Measurements from ENCODE around the gene STIM2. TPM values are rescaled to one million over a fixed set of nuclear protein-coding genes. Genes with fewer than 3 reads are reported as not detected.
"Not testable (repeated sequence)": the region's sequence is repeated elsewhere in the genome, so short reads cannot be mapped to it uniquely, and the experiment has no call there.

STIM2 gene
- total RNA-seq, 1 donor: 71.5 TPM

DNA sequence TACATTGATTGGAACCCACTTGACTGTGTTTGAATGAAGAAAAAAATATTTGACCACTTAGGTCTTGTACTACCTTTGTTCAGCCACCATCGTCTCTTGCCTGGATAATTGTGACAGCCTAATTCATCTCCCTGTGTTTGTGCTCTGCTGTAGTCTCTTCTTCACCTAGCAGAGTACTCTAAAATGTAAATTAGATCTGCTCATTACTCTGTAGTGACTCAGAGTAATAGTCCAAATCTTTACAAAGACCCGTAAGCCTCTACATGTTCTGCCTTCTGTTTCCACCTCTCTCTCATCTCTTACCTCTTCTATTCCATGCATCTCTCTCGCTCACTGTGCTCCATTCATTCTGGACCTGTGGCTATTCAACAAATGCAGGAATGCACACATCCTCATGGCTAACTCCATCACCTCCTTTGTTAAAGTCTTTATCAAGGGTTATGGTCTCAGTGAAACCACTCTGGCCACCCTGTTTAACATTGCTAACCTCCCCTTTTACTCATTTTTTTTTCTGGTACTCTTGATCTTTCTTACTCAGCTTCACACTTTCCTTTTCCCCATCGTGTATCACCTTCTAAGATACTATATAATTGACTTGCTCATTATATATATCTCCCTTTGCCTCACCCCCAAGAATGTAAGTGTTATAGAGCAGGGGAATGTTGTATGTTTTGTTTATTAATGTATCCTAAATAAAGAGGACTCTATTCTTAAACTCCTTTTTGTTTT lies 98.4 kb downstream of the STIM2 start:
- no peaks in the 10 kb centered on the region for H3K9me3 ChIP-seq (ENCODE audit: low read depth, low read length)
- no peaks in the 10 kb centered on the region for H3K27me3 ChIP-seq (ENCODE audit: insufficient read depth, low read length)
- H3K4me3 ChIP-seq (ENCODE audit: low read length): no peak overlapping the region
- H3K4me1 ChIP-seq (ENCODE audit: insufficient read depth, low read length): peaks cover 4% of the 10 kb centered on the region

- Histone ChIP-seq H3K9me3 (ENCODE audit: low read depth, low read length) (no peaks in the 10 kb centered on the region), H3K4me1 (ENCODE audit: insufficient read depth, low read length) (peaks cover 4% of the 10 kb centered on the region), H3K4me3 (ENCODE audit: low read length) (no peak overlapping the region), H3K27me3 (ENCODE audit: insufficient read depth, low read length) (no peaks in the 10 kb centered on the region)
Measured at GRCh38 chr4:26959654-26960047, 99.0 kb downstream of the STIM2 start.

- H3K4me1 ChIP-seq (ENCODE audit: insufficient read depth, low read length): peaks cover 4% of the 10 kb centered on the region
- no peaks in the 10 kb centered on the region for H3K9me3 ChIP-seq (ENCODE audit: low read depth, low read length)
- no peaks in the 10 kb centered on the region for H3K27me3 ChIP-seq (ENCODE audit: insufficient read depth, low read length)
- no peak overlapping the region for H3K4me3 ChIP-seq (ENCODE audit: low read length)
Measured at GRCh38 chr4:26962720-26963119, 102.1 kb downstream of the STIM2 start.

- Histone ChIP-seq H3K9me3 (ENCODE audit: low read depth, low read length) (no peaks in the 10 kb centered on the region), H3K4me3 (ENCODE audit: low read length) (no peak overlapping the region), H3K4me1 (ENCODE audit: insufficient read depth, low read length) (no peaks in the 10 kb centered on the region), H3K27me3 (ENCODE audit: insufficient read depth, low read length) (no peaks in the 10 kb centered on the region)
Measured at GRCh38 chr4:26964512-26964911, 103.9 kb downstream of the STIM2 start.

GRCh38 chr4:26964994-26965393 lies 104.4 kb downstream of the STIM2 start:
- H3K27me3 ChIP-seq (ENCODE audit: insufficient read depth, low read length): no peaks in the 10 kb centered on the region
- no peak overlapping the region for H3K4me3 ChIP-seq (ENCODE audit: low read length)
- no peaks in the 10 kb centered on the region for H3K9me3 ChIP-seq (ENCODE audit: low read depth, low read length)
- no peaks in the 10 kb centered on the region for H3K4me1 ChIP-seq (ENCODE audit: insufficient read depth, low read length)

GRCh38 chr4:26975464-26976181 lies 115.0 kb downstream of the STIM2 start:
- not testable (repeated sequence) for H3K9me3 ChIP-seq (ENCODE audit: low read depth, low read length); H3K4me1 ChIP-seq (ENCODE audit: insufficient read depth, low read length); H3K4me3 ChIP-seq (ENCODE audit: low read length); H3K27me3 ChIP-seq (ENCODE audit: insufficient read depth, low read length)

GRCh38 chr4:26978387-26979053 lies 117.9 kb downstream of the STIM2 start:
- H3K27me3 ChIP-seq (ENCODE audit: insufficient read depth, low read length): no peaks in the 10 kb centered on the region
- peaks cover 8% of the 10 kb centered on the region for H3K4me1 ChIP-seq (ENCODE audit: insufficient read depth, low read length)
- no peak overlapping the region for H3K4me3 ChIP-seq (ENCODE audit: low read length)
- H3K9me3 ChIP-seq (ENCODE audit: low read depth, low read length): no peaks in the 10 kb centered on the region

DNA sequence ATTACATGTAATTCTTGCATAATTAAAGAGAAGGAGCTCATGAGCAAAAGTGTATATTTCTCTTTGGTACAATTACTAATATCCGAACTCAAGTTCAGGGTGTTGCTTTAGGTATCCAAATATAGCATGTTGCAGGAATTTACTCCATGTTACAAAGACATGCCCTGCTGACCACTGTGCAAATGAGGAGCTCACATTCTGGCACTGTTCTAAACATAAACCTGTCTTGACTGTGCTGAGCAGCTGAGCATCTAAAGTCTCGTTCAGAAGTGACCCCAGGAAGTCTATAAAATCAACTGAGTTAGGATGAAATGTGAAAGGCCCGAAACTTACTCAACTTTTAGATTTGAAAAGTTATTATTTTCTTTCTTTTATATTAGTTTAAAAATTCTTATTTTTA lies 124.3 kb downstream of the STIM2 start:
- no peak overlapping the region for H3K4me3 ChIP-seq (ENCODE audit: low read length)
- H3K27me3 ChIP-seq (ENCODE audit: insufficient read depth, low read length): no peaks in the 10 kb centered on the region
- no peaks in the 10 kb centered on the region for H3K9me3 ChIP-seq (ENCODE audit: low read depth, low read length)
- H3K4me1 ChIP-seq (ENCODE audit: insufficient read depth, low read length): peaks cover 10% of the 10 kb centered on the region

DNA sequence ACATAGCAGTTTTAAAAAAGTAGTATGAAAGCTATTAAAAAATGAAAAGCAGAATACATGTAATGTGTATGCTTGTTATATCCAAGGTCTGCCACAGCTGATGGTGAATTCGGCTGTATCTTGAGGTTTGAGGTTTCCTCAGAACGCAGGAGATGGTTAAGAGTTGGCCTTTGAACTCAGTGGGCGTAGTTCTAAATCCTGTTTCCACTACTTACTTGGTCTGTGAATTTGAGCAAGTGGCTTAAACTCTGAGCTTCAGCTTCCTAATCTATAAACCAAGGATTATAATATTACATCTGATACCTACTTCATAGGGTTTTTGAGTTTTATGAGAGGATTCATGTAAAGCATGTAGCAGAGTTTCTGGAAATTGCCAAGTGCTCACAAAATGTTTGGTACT lies 125.2 kb downstream of the STIM2 start:
- no peak overlapping the region for H3K4me3 ChIP-seq (ENCODE audit: low read length)
- H3K4me1 ChIP-seq (ENCODE audit: insufficient read depth, low read length): peaks cover 10% of the 10 kb centered on the region
- H3K27me3 ChIP-seq (ENCODE audit: insufficient read depth, low read length): no peaks in the 10 kb centered on the region
- no peaks in the 10 kb centered on the region for H3K9me3 ChIP-seq (ENCODE audit: low read depth, low read length)

DNA sequence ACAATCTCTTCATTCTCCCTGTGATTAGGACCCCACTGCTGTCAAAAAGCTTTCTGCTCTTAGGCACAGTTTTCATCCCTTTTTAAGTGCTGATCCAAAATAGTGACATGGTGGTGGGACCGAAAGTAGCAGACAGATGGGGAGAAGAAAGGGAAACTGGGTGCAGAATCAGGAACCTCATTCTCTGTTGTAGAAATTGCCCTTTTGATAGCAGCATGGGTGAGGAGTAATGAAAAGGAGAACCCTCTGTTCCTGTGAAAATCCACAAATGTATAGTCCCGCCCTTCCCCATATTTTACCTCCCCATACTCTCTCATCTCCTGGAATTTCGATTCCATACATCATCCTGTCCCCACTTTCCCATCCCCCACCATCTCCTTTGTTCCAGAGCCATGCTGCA lies 126.5 kb downstream of the STIM2 start:
- Histone ChIP-seq H3K4me3 (ENCODE audit: low read length) (no peak overlapping the region), H3K4me1 (ENCODE audit: insufficient read depth, low read length) (peaks cover 10% of the 10 kb centered on the region)

DNA sequence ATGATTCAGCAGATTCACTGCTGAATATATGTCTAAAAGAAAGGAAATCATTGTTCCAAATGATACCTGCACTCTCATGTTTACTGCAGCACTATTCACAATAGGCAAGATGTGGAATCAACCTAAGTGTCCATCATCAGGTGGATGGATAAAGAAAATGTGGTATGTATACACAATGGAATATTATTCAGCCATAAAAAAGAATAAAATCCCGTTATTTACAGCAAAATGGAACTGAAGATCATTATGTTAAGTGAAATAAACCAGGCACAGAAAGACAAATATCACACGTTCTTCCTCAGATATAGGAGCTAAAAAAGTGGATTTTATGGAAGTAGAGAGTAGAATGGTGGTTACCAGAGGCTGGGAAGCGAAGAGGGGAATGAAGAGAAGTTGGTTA lies 130.4 kb downstream of the STIM2 start:
- H3K4me1 ChIP-seq (ENCODE audit: insufficient read depth, low read length): peaks cover 18% of the 10 kb centered on the region
- no peaks in the 10 kb centered on the region for H3K9me3 ChIP-seq (ENCODE audit: low read depth, low read length)
- H3K27me3 ChIP-seq (ENCODE audit: insufficient read depth, low read length): no peaks in the 10 kb centered on the region
- H3K4me3 ChIP-seq (ENCODE audit: low read length): no peak overlapping the region

More for the DNA sequence above, 126.5 kb downstream of the STIM2 start:
- Histone ChIP-seq H3K27me3 (ENCODE audit: insufficient read depth, low read length) (no peaks in the 10 kb centered on the region), H3K9me3 (ENCODE audit: low read depth, low read length) (no peaks in the 10 kb centered on the region)

GRCh38 chr4:26992657-26993361 lies 132.2 kb downstream of the STIM2 start:
- H3K4me3 ChIP-seq (ENCODE audit: low read length): no peak overlapping the region
- H3K4me1 ChIP-seq (ENCODE audit: insufficient read depth, low read length): peaks cover 10% of the 10 kb centered on the region
- H3K27me3 ChIP-seq (ENCODE audit: insufficient read depth, low read length): no peaks in the 10 kb centered on the region

DNA sequence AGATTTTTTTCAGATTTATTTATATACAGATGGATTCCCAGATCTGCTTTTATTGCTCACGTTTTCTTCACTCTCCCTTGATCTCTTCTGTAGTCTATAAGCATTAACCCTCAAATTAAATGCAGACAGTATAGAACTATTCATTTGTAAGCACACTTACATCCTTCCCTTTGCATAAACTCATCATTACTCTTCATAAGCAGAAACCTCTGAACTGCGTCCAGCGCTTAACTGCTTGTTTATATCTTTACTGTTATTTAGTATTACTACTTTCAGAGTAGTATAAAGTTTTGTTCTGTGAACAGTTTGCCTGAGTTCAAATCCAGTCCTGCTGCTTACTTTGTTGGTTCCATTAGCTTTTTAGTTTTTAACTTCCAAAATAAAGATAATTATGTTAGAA lies 132.9 kb downstream of the STIM2 start:
- no peaks in the 10 kb centered on the region for H3K27me3 ChIP-seq (ENCODE audit: insufficient read depth, low read length)
- H3K4me1 ChIP-seq (ENCODE audit: insufficient read depth, low read length): peaks cover 10% of the 10 kb centered on the region
- H3K9me3 ChIP-seq (ENCODE audit: low read depth, low read length): no peaks in the 10 kb centered on the region
- H3K4me3 ChIP-seq (ENCODE audit: low read length): no peak overlapping the region

More at GRCh38 chr4:26992657-26993361, 132.2 kb downstream of the STIM2 start:
- no peaks in the 10 kb centered on the region for H3K9me3 ChIP-seq (ENCODE audit: low read depth, low read length)

DNA sequence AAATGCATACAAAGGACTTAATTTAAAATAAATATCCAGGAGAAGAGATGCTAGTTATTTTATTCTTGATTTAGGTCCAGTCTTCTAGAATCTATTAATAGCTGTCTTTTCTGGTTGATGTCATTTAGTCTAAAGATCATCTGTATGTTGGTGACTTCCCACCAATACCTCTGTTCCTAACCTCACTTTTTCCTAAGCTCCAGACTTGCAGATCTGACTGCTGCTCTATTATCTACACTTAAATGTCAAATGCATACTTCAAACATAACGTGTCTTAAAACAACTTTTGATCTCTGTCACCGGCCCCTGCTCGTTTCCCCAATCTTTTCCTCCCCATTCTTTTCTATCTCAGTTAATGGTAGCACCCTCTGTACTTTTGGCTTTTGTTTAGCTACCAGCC lies 133.3 kb downstream of the STIM2 start:
- Histone ChIP-seq H3K4me3 (ENCODE audit: low read length) (no peak overlapping the region), H3K27me3 (ENCODE audit: insufficient read depth, low read length) (no peaks in the 10 kb centered on the region), H3K4me1 (ENCODE audit: insufficient read depth, low read length) (peaks cover 10% of the 10 kb centered on the region), H3K9me3 (ENCODE audit: low read depth, low read length) (no peaks in the 10 kb centered on the region)

GRCh38 chr4:26995316-26995715 lies 134.7 kb downstream of the STIM2 start:
- H3K4me1 ChIP-seq (ENCODE audit: insufficient read depth, low read length): peaks cover 10% of the 10 kb centered on the region
- H3K4me3 ChIP-seq (ENCODE audit: low read length): no peak overlapping the region
- H3K9me3 ChIP-seq (ENCODE audit: low read depth, low read length): no peaks in the 10 kb centered on the region
- H3K27me3 ChIP-seq (ENCODE audit: insufficient read depth, low read length): no peaks in the 10 kb centered on the region
